Coronary artery (tissue), 2 donors: ENCODE results near the gene WDR45B.

ENCODE experiments used
- DNase-seq: peaks from one replicate; pipeline ENCODE4 v3.0.0-alpha.2; 2017; ENCODE audit warnings: low spot score
- H3K27ac ChIP-seq, 2 donors: fragments of 200-600 bp; sonication (generic); one replicate each; pipeline ENCODE4 v1.5.1; 2016 to 2019
- H3K4me3 ChIP-seq: fragments of 200-600 bp; sonication (generic); 2 replicates; pipeline ENCODE4 v1.5.1; 2016; ENCODE audit warnings: mild to moderate bottlenecking, moderate library complexity
- TF ChIP-seq, protein P1 (sequence below): fragments of 200-600 bp; sonication (generic); IDR thresholded peaks from one replicate; pipeline ENCODE4 v1.5.1; 2019; ENCODE audit warnings: antibody characterized with exemption

WDR45B gene

GRCh38 chr17:82605939-82606600 is 42.2 kb downstream of the WDR45B start:
- no peak overlapping the region for H3K4me3 ChIP-seq
- no peak overlapping the region for H3K27ac ChIP-seq
- DNase-seq = no peak
- TF ChIP-seq, protein P1, sequence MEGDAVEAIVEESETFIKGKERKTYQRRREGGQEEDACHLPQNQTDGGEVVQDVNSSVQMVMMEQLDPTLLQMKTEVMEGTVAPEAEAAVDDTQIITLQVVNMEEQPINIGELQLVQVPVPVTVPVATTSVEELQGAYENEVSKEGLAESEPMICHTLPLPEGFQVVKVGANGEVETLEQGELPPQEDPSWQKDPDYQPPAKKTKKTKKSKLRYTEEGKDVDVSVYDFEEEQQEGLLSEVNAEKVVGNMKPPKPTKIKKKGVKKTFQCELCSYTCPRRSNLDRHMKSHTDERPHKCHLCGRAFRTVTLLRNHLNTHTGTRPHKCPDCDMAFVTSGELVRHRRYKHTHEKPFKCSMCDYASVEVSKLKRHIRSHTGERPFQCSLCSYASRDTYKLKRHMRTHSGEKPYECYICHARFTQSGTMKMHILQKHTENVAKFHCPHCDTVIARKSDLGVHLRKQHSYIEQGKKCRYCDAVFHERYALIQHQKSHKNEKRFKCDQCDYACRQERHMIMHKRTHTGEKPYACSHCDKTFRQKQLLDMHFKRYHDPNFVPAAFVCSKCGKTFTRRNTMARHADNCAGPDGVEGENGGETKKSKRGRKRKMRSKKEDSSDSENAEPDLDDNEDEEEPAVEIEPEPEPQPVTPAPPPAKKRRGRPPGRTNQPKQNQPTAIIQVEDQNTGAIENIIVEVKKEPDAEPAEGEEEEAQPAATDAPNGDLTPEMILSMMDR = no peak

DNA sequence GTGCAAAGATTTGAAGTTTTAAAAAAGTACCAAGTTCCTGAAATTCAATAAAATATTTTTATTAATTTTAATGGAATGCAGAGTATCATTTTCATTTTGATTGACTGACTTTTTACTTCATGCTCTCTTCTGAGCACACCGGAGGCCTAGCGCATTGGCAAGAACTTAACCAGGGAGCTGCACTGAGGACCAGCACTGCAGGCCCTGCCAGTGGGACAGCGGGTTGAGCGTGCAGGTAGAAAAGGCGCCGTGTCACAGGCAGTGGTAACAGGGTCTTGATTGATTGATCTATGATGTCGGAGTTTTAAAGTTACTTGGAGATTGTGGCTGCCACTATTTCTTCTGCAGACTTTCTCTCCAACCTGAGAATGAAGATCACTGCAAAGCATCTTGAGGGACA is 43.7 kb downstream of the WDR45B start:
- H3K27ac ChIP-seq = peak overlapping the region in 1 of 2 donors; percentile 49
- TF ChIP-seq, protein P1 = no peak
- H3K4me3 ChIP-seq = no peak overlapping the region
- DNase-seq = no peak

- no peak for DNase-seq
- TF ChIP-seq, protein P1 = no peak
- peak overlapping the region; percentile 12 to 57 for H3K27ac ChIP-seq
- no peak overlapping the region for H3K4me3 ChIP-seq
These were observed 44.2 kb downstream of the WDR45B start for GRCh38 chr17:82603981-82604448.

DNA sequence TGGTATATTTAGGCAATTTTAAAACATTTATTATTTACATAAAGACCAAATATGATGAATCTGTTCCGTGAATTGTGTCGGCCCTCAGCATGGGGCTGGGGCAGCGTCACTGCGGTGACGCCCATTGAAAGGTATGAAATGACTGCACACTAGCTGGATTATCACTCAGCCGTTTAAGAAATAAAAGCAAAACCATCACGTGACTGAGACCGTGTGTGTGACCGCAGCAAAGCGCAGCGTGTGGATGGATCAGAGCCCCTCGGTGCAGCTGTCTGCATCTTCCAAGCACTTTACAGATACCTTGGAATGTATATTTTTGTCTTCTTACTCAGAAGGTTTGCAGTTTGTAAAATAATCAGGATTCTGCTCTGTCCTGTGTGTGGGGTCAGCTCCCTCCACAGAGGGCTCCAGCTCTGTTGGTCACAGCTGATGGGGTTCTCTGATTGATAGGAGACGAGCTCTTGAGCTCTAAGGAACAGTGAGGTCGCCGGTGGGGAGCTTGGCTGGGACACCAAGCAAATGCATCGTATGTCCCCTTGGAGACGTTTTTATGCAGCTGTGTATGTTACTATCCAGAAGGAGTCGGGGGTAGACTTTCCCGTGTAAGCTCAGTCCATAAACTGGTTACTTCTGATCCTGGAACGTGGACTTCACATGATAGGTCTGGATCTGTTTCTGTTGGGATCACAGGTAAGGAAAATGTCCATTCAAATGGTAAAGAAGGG is 45.1 kb downstream of the WDR45B start:
- TF ChIP-seq, protein P1 = no peak
- Histone ChIP-seq H3K4me3 (no peak overlapping the region), H3K27ac (peak overlapping the region in 1 of 2 donors; percentile 12)

DNA sequence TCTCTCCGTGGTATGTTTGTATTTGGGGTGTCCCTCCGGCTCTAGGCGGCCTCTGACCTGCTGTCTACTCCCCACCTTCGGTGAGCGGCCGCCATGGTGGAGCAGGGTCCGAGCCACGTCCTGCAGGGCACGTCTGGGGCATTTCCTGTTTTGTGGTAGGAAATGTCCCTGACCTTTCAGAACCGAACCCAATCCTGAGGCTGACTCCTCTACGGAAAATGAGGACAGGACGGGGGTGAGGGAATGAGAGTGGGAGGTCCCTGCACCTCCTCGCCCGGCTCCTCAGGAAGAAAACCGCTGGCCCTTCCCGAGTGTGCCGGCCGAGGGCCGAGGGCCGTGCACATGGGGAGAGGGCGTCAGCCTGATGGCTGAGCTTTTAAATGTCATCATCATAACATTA is 45.8 kb downstream of the WDR45B start:
- TF ChIP-seq, protein P1 = no peak
- Histone ChIP-seq H3K27ac (peak overlapping the region in 1 of 2 donors; percentile 24), H3K4me3 (no peak overlapping the region)
- DNase-seq = no peak

More for the DNA sequence above, 45.1 kb downstream of the WDR45B start:
- no peak for DNase-seq

DNA sequence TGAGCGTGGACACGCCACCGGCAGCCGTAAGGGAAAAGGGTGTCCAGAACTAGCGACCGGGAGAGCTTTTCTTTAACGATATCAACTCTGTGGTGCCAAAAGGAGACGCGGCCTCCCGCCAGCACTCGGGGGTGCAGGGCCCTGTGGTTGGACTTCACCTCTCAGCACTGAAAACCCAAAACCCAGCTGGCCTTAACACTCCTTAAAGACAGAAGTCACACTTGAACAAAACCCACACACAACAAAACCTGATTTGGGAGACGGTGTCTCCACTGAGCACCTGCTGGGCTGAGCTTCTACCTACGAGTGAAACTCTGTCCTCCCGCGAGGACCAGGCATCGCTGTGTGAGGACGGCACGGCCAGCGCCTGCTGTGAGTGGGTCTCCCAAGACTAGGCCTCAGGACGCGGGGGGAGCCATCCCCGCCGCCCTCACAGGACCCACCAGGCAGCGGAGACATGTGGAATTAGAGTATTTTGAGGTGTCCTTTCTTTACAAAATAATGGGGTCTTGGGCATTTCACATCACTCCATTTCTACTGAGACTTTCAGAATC is 46.7 kb downstream of the WDR45B start:
- no peak overlapping the region for H3K27ac ChIP-seq
- H3K4me3 ChIP-seq = no peak overlapping the region
- DNase-seq = no peak
- TF ChIP-seq, protein P1 = no peak
